CD14-positive monocyte (primary cell): ENCODE results near the gene NUP214. TPM values are rescaled to one million over a fixed set of nuclear protein-coding genes. Genes with fewer than 3 reads are reported as not detected.

Experiments used
- DNase-seq, 3 donors: peaks; one replicate each; pipeline ENCODE4 v3.0.0-alpha.2; 2011 to 2022
- H2AFZ ChIP-seq: 2 replicates; pipeline ENCODE4 v1.6.0; 2012; ENCODE audit warnings: mild to moderate bottlenecking, low read depth, low read length, inconsistent platforms; ENCODE audit not compliant: insufficient read depth, poor library complexity, severe bottlenecking
- H3K27ac ChIP-seq, 2 donors: 1 replicate in 1 of 2; 2 replicates in 1 of 2; pipeline ENCODE4 v1.5.1; 2012 to 2013; ENCODE audit warnings: low read length in 2 of 2, control low read depth in 1 of 2, inconsistent platforms in 1 of 2, low read depth in 1 of 2, mild to moderate bottlenecking in 1 of 2
- H3K27me3 ChIP-seq, 2 donors: one replicate each; pipeline versions ENCODE4 v1.6.0 to v1.6.1; 2011 to 2013; ENCODE audit warnings: low read length in 2 of 2; ENCODE audit not compliant: control insufficient read depth in 2 of 2, insufficient read depth in 2 of 2
- H3K36me3 ChIP-seq, 2 donors: replicated peaks in 1 of 2; 1 replicate in 1 of 2; 2 replicates in 1 of 2; pipeline versions ENCODE4 v1.5.1 to v1.6.1; 2012 to 2013; ENCODE audit warnings: low read length in 2 of 2, control low read depth in 1 of 2, inconsistent platforms in 1 of 2, mild to moderate bottlenecking in 1 of 2; ENCODE audit not compliant: insufficient read depth in 2 of 2, control insufficient read depth in 1 of 2
- H3K4me1 ChIP-seq, 2 donors: 1 replicate in 1 of 2; 2 replicates in 1 of 2; pipeline versions ENCODE4 v1.5.1 to v1.6.1; 2012 to 2013; ENCODE audit warnings: low read length in 2 of 2, control low read depth in 1 of 2, inconsistent platforms in 1 of 2, mild to moderate bottlenecking in 1 of 2, moderate library complexity in 1 of 2; ENCODE audit not compliant: insufficient read depth in 2 of 2, control insufficient read depth in 1 of 2
- H3K4me2 ChIP-seq: replicated peaks from 2 replicates; pipeline ENCODE3; 2012; ENCODE audit warnings: low read length, moderate library complexity, mild to moderate bottlenecking; ENCODE audit not compliant: poor library complexity, severe bottlenecking; ENCODE audit errors: extremely low read depth
- H3K4me3 ChIP-seq, 3 experiments: fragments of 200-600 bp in 1 of 3; sonication (generic) in 1 of 3; replicated peaks in 1 of 3; 1 replicate in 2 of 3; 2 replicates in 1 of 3; pipeline ENCODE4 v1.5.1; 2011 to 2013; ENCODE audit warnings: low read length in 3 of 3, mild to moderate bottlenecking in 3 of 3, control low read depth in 2 of 3, low read depth in 2 of 3, inconsistent platforms in 1 of 3, moderate library complexity in 1 of 3
- H3K79me2 ChIP-seq: 2 replicates; pipeline ENCODE4 v1.6.0; 2012; ENCODE audit warnings: mild to moderate bottlenecking, control low read depth, inconsistent platforms, low read length, moderate library complexity; ENCODE audit not compliant: insufficient read depth
- H3K9ac ChIP-seq: 2 replicates; pipeline ENCODE4 v1.6.0; 2017; ENCODE audit warnings: low read length, mild to moderate bottlenecking; ENCODE audit not compliant: insufficient read depth, poor library complexity, severe bottlenecking
- H3K9me3 ChIP-seq, 2 donors: replicated peaks in 1 of 2; 1 replicate in 1 of 2; 2 replicates in 1 of 2; pipeline versions ENCODE4 v1.5.1 to v1.6.1; 2012 to 2013; ENCODE audit warnings: low read length in 2 of 2, control low read depth in 1 of 2; ENCODE audit not compliant: control insufficient read depth in 1 of 2, insufficient read depth in 1 of 2
- H4K20me1 ChIP-seq: 2 replicates; pipeline ENCODE4 v1.6.0; 2012; ENCODE audit warnings: mild to moderate bottlenecking, low read length, control low read depth, moderate library complexity; ENCODE audit not compliant: insufficient read depth
- H3K27ac Mint-ChIP-seq, 7 donors: one replicate each; pipeline ENCODE4 v1.8.0; 2020; ENCODE audit warnings: mild to moderate bottlenecking in 7 of 7, mixed read lengths in 7 of 7, moderate library complexity in 6 of 7, inconsistent platforms in 2 of 7
- H3K27me3 Mint-ChIP-seq, 3 donors: one replicate each; pipeline ENCODE4 v1.8.0; 2021 to 2022; ENCODE audit warnings: low read depth in 3 of 3, mild to moderate bottlenecking in 3 of 3, mixed read lengths in 3 of 3, moderate library complexity in 3 of 3, inconsistent platforms in 1 of 3
- H3K36me3 Mint-ChIP-seq, 2 donors: one replicate each; pipeline ENCODE4 v1.8.0; 2020; ENCODE audit warnings: mixed read lengths in 2 of 2, inconsistent platforms in 1 of 2, mild to moderate bottlenecking in 1 of 2
- H3K4me1 Mint-ChIP-seq: one replicate; pipeline ENCODE4 v1.8.0; 2020; ENCODE audit warnings: mild to moderate bottlenecking, mixed read lengths
- H3K4me3 Mint-ChIP-seq, 2 donors: one replicate each; pipeline ENCODE4 v1.8.0; 2020; ENCODE audit warnings: mild to moderate bottlenecking in 2 of 2, mixed read lengths in 2 of 2, moderate library complexity in 1 of 2
- H3K9me3 Mint-ChIP-seq, 7 donors: one replicate each; pipeline ENCODE4 v1.8.0; 2020 to 2022; ENCODE audit warnings: mixed read lengths in 7 of 7, mild to moderate bottlenecking in 6 of 7, moderate library complexity in 6 of 7, inconsistent platforms in 2 of 7
- WGBS: methylation state at CpG from one replicate; pipeline ENCODE4 v1.1.5; 2013; ENCODE audit warnings: missing lambda C conversion rate; ENCODE audit not compliant: insufficient coverage; 5-methylcytosine and 5-hydroxymethylcytosine counted together
- intact Hi-C, 2 donors: fragments of 100-400 bp; cut with micrococcal nuclease; formaldehyde crosslinking; loops; one replicate each; pipeline versions ENCODE4 v1.15.0 to v1.15.1; 2023
- polyA plus RNA-seq, 3 donors: library from polyadenylated mRNA; depleted of rRNA in 1 of 3; unstranded in 2 of 3; stranded (reverse) in 1 of 3; fragments of 300-500 nt in 2 of 3; fragments of >200 nt in 1 of 3; fragmentation: Illumina TruSeq in 2 of 3; gene quantifications; 1 replicate in 2 of 3; 2 replicates in 1 of 3; pipeline ENCODE4 v1.2.3, GENCODE V29; 2012 to 2021
- TF ChIP-seq, protein P1 (sequence below): fragments of 200-600 bp; IDR thresholded peaks from one replicate; pipeline ENCODE4 v1.8.0; 2022; ENCODE audit warnings: antibody characterized with exemption, mild to moderate bottlenecking

Gene NUP214
- polyA plus RNA-seq, 3 donors: 94.9 to 329 (median 214) TPM

DNA sequence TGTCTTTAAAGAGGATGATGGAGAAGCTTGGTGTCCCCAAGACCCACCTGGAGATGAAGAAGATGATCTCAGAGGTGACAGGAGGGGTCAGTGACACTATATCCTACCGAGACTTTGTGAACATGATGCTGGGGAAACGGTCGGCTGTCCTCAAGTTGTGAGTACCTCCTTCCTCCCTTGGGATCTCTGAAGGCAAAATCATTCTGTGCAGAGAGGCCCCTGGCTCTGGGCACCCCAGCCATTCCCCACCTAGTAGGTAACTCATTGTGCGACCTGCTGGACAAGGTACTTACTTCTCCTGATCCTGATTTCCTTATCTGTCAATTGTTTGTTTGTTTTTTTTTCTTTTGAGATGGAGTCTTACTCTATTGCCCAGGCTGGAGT is 7.6 kb upstream of the NUP214 start:
- no peak overlapping the region for H3K4me3 ChIP-seq
- no peaks in the 10 kb centered on the region for H4K20me1 ChIP-seq
- H2AFZ ChIP-seq: peak overlapping the region; percentile 55
- H3K79me2 ChIP-seq: no peaks in the 10 kb centered on the region
- peaks cover 5 to 10% (median 6%) of the 10 kb centered on the region in 3 donors for H3K27me3 Mint-ChIP-seq
- H3K9me3 Mint-ChIP-seq: no peaks in the 10 kb centered on the region
- H3K4me3 Mint-ChIP-seq: no peak overlapping the region
- no peak overlapping the region for H3K27ac ChIP-seq
- no peaks in the 10 kb centered on the region for H3K36me3 ChIP-seq
- H3K27ac Mint-ChIP-seq: no peak overlapping the region
- H3K27me3 ChIP-seq: peaks cover 0 to 3% of the 10 kb centered on the region in 2 donors
- no peak overlapping the region for H3K4me2 ChIP-seq
- no peaks in the 10 kb centered on the region for H3K36me3 Mint-ChIP-seq
- DNase-seq: no peak
- H3K4me1 ChIP-seq: peaks cover 0 to 4% of the 10 kb centered on the region in 2 donors
- H3K4me1 Mint-ChIP-seq: peaks cover 5% of the 10 kb centered on the region
- intact Hi-C loops: no loop called here
- no peak overlapping the region for H3K9ac ChIP-seq
- WGBS: 62% methylated on average over 3 of the region's 4 CpGs
- TF ChIP-seq, protein P1, sequence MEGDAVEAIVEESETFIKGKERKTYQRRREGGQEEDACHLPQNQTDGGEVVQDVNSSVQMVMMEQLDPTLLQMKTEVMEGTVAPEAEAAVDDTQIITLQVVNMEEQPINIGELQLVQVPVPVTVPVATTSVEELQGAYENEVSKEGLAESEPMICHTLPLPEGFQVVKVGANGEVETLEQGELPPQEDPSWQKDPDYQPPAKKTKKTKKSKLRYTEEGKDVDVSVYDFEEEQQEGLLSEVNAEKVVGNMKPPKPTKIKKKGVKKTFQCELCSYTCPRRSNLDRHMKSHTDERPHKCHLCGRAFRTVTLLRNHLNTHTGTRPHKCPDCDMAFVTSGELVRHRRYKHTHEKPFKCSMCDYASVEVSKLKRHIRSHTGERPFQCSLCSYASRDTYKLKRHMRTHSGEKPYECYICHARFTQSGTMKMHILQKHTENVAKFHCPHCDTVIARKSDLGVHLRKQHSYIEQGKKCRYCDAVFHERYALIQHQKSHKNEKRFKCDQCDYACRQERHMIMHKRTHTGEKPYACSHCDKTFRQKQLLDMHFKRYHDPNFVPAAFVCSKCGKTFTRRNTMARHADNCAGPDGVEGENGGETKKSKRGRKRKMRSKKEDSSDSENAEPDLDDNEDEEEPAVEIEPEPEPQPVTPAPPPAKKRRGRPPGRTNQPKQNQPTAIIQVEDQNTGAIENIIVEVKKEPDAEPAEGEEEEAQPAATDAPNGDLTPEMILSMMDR: no peak
- no peaks in the 10 kb centered on the region for H3K9me3 ChIP-seq

DNA sequence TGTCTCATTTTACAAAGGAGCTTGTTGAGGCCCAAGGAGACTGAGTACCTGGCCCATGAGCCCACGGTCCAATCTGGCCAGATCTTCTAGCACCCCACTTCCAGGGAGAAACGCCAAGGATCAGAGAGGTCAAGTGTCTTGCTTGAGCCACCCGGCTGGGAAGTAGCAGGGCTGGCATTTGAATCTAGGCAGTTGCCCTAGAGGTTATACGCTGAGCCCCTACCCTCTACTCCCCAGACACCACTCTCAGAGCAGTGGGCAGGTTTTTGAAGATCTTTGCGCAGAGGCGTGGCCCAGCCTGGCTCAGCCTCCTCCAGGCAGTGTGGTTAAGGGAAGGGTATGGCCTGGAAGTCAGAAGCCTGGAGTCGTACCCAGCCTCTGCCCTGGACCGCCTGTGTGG is 5.8 kb upstream of the NUP214 start:
- Mint-ChIP-seq H3K27me3 (peaks cover 5 to 10% (median 7%) of the 10 kb centered on the region in 3 donors), H3K4me3 (no peak overlapping the region), H3K4me1 (peaks cover 6% of the 10 kb centered on the region), H3K9me3 (no peaks in the 10 kb centered on the region), H3K36me3 (no peaks in the 10 kb centered on the region), H3K27ac (no peak overlapping the region)
- Histone ChIP-seq H3K9me3 (no peaks in the 10 kb centered on the region), H3K4me1 (peaks cover 3 to 4% of the 10 kb centered on the region in 2 donors), H3K36me3 (no peaks in the 10 kb centered on the region), H3K9ac (no peak overlapping the region), H2AFZ (no peak overlapping the region), H3K4me3 (no peak overlapping the region), H3K27ac (no peak overlapping the region), H3K4me2 (no peak overlapping the region), H3K27me3 (peaks cover 0 to 3% of the 10 kb centered on the region in 2 donors), H3K79me2 (no peaks in the 10 kb centered on the region), H4K20me1 (no peaks in the 10 kb centered on the region)
- no peak for DNase-seq
- intact Hi-C loops: no loop called here
- 80% methylated on average over 5 of the region's 8 CpGs for WGBS
- TF ChIP-seq, protein P1: no peak
